Nasal cavity respiratory epithelium epithelial cell of viscerocranial mucosa (primary cell): ENCODE results near the gene SETBP1. TPM values are rescaled to one million over a fixed set of nuclear protein-coding genes. Genes with fewer than 3 reads are reported as not detected.

Experiments used
- total RNA-seq: library from RNA; depleted of rRNA; stranded (reverse); fragments of >200 nt; gene quantifications from 2 replicates; pipeline ENCODE4 v1.2.3, GENCODE V29; 2014

Gene SETBP1
- total RNA-seq, result 1.0 and 5.3 TPM in 2 replicates

DNA sequence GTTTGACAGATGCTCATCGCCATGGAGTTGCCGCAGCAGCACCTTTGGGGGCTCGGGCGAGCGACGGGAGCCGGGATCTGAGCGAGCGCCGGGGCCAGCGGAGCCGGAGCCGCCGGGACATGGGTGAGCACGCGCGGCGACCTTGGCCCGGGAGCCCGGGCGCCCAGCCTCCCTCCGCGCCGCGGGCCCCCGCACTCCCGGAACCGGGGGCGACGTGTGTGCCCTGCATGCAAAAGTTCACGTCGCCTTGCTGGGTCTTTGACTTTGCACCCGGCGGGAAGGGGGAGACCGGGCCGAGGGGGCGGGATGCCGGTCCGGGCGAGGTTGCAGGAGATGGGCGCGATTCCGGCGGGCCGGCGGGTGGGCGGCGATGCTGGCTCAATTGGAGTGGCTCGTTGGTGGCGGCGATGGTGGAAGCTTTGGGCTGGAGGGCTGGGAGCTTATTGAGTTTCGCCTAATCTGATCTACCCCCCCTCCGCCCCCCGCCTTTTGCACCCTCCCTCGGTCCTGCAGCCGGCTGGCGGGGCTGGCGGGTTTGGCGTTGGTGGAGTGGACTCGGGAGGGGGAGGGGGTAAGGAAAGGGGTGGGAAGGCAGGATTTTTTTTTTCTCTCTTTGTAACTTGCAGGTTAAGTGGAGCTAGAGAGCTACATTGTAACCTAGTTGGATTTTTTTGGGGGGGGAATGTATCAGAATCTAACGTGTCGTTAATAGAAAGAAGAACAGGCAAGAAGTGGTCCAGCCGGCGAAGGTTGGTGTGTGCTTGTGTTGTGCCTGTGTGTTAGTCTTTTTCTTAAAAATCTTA is at the start of gene SETBP1:
Gene SETBP1, plus strand, starts transcription at position 616 of the 803 bp plus-strand sequence. CDS start 20,459 bp downstream, outside the sequence.

